Measurements from ENCODE around the gene DAPK1. TPM values are rescaled to one million over a fixed set of nuclear protein-coding genes. Genes with fewer than 3 reads are reported as not detected.

DAPK1 gene
- total and polyA plus RNA-seq, 4 donors, result 33.0 to 301 (median 94.1) TPM

DNA sequence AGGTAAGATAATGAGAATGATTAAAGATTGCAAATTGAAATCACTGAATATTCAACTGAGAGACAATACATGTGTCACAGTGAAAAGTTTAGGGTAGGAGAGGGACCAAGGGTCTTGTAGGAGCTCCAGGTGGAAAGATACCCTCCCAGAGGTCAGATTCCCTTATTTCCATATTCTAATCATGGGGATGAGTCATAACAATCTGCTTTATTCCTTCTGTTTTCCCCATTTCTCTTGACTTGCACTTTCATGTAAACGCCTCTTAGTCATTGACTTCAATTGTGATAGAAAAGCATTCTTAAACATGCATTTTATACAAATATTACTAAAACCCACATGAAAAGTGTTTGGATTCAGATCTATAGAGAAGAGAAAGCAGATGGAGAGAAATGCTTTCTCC lies 147.0 kb downstream of the DAPK1 start:
- H3K36me3 ChIP-seq (ENCODE audit: control insufficient read depth in 4 of 4, insufficient read depth in 4 of 4, low read length in 4 of 4), result peaks cover 0 to 67% (median 32%) of the 10 kb centered on the region in 4 donors
- no peaks in the 10 kb centered on the region for H3K27me3 ChIP-seq (ENCODE audit: control insufficient read depth in 3 of 3, insufficient read depth in 3 of 3, low read length in 2 of 3)
- H3K27ac ChIP-seq (ENCODE audit: low read depth in 1 of 2, low read length in 1 of 2), result no peak overlapping the region
- ATAC-seq (ENCODE audit: insufficient read depth, low FRiP score) (no peak), DNase-seq (no peak)
- peaks cover 0 to 2% (median 0%) of the 10 kb centered on the region in 4 donors for H3K9me3 ChIP-seq (ENCODE audit: control insufficient read depth in 4 of 4, insufficient read depth in 3 of 4, low read length in 3 of 4)
- no peak overlapping the region for H3K9ac ChIP-seq (ENCODE audit: insufficient read depth in 1 of 2, low read length in 2 of 2)
- TF ChIP-seq CTCF (IDR thresholded peaks at IDR 0.05; ENCODE audit: control extremely low read depth, extremely low read depth), result no peak
- peaks cover 0 to 52% (median 29%) of the 10 kb centered on the region in 5 donors for H3K4me1 ChIP-seq (ENCODE audit: control insufficient read depth in 5 of 5, insufficient read depth in 5 of 5, low read length in 5 of 5)
- H3K4me3 ChIP-seq, result no peak overlapping the region
- 82 to 94% methylated on average over 1 of the region's 1 CpG for WGBS, 2 donors

- no peak for TF ChIP-seq CTCF (IDR thresholded peaks at IDR 0.05; ENCODE audit: control extremely low read depth, extremely low read depth)
- Histone ChIP-seq H3K4me1 (ENCODE audit: control insufficient read depth in 5 of 5, insufficient read depth in 5 of 5, low read length in 5 of 5) (peaks cover 0 to 33% (median 26%) of the 10 kb centered on the region in 5 donors), H3K9ac (ENCODE audit: insufficient read depth in 1 of 2, low read length in 2 of 2) (peak overlapping the region in 1 of 2 donors; percentile 42), H3K9me3 (ENCODE audit: control insufficient read depth in 4 of 4, insufficient read depth in 3 of 4, low read length in 3 of 4) (no peaks in the 10 kb centered on the region), H3K27ac (ENCODE audit: low read depth in 1 of 2, low read length in 1 of 2) (no peak overlapping the region), H3K27me3 (ENCODE audit: control insufficient read depth in 3 of 3, insufficient read depth in 3 of 3, low read length in 2 of 3) (no peaks in the 10 kb centered on the region), H3K36me3 (ENCODE audit: control insufficient read depth in 4 of 4, insufficient read depth in 4 of 4, low read length in 4 of 4) (peaks cover 0 to 63% (median 27%) of the 10 kb centered on the region in 4 donors), H3K4me3 (no peak overlapping the region)
- WGBS, 2 donors, result 81 to 91% methylated on average over 3 of the region's 3 CpGs
- DNase-seq (no peak), ATAC-seq (ENCODE audit: insufficient read depth, low FRiP score) (no peak)
Observed at GRCh38 chr9:87646546-87646945, 148.9 kb downstream of the DAPK1 start.

- peaks cover 0 to 62% (median 26%) of the 10 kb centered on the region in 4 donors for H3K36me3 ChIP-seq (ENCODE audit: control insufficient read depth in 4 of 4, insufficient read depth in 4 of 4, low read length in 4 of 4)
- H3K27ac ChIP-seq (ENCODE audit: low read depth in 1 of 2, low read length in 1 of 2), result no peak overlapping the region
- H3K9me3 ChIP-seq (ENCODE audit: control insufficient read depth in 4 of 4, insufficient read depth in 3 of 4, low read length in 3 of 4), result no peaks in the 10 kb centered on the region
- TF ChIP-seq CTCF (IDR thresholded peaks at IDR 0.05; ENCODE audit: control extremely low read depth, extremely low read depth), result no peak
- no peak overlapping the region for H3K9ac ChIP-seq (ENCODE audit: insufficient read depth in 1 of 2, low read length in 2 of 2)
- H3K4me1 ChIP-seq (ENCODE audit: control insufficient read depth in 5 of 5, insufficient read depth in 5 of 5, low read length in 5 of 5), result peaks cover 0 to 27% (median 21%) of the 10 kb centered on the region in 5 donors
- H3K4me3 ChIP-seq, result no peak overlapping the region
- no peak for DNase-seq
- 84 to 95% methylated on average over 8 of the region's 8 CpGs for WGBS, 2 donors
- ATAC-seq (ENCODE audit: insufficient read depth, low FRiP score), result no peak
- H3K27me3 ChIP-seq (ENCODE audit: control insufficient read depth in 3 of 3, insufficient read depth in 3 of 3, low read length in 2 of 3), result no peaks in the 10 kb centered on the region
Observed at GRCh38 chr9:87647114-87647513, 149.4 kb downstream of the DAPK1 start.

- no peaks in the 10 kb centered on the region for H3K27me3 ChIP-seq (ENCODE audit: control insufficient read depth in 3 of 3, insufficient read depth in 3 of 3, low read length in 2 of 3)
- no peak for ATAC-seq (ENCODE audit: insufficient read depth, low FRiP score)
- no peak overlapping the region for H3K9ac ChIP-seq (ENCODE audit: insufficient read depth in 1 of 2, low read length in 2 of 2)
- no peak for DNase-seq
- no peak overlapping the region for H3K4me3 ChIP-seq
- no peak overlapping the region for H3K27ac ChIP-seq (ENCODE audit: low read depth in 1 of 2, low read length in 1 of 2)
- no peaks in the 10 kb centered on the region for H3K9me3 ChIP-seq (ENCODE audit: control insufficient read depth in 4 of 4, insufficient read depth in 3 of 4, low read length in 3 of 4)
- 96 to 98% methylated on average over 7 of the region's 7 CpGs for WGBS, 2 donors
- TF ChIP-seq CTCF (IDR thresholded peaks at IDR 0.05; ENCODE audit: control extremely low read depth, extremely low read depth), result no peak
- peaks cover 0 to 56% (median 26%) of the 10 kb centered on the region in 4 donors for H3K36me3 ChIP-seq (ENCODE audit: control insufficient read depth in 4 of 4, insufficient read depth in 4 of 4, low read length in 4 of 4)
- H3K4me1 ChIP-seq (ENCODE audit: control insufficient read depth in 5 of 5, insufficient read depth in 5 of 5, low read length in 5 of 5), result peaks cover 0 to 12% (median 9%) of the 10 kb centered on the region in 5 donors
Observed at GRCh38 chr9:87648606-87649005, 150.9 kb downstream of the DAPK1 start.

All from lung (tissue), 12 donors.